NCI-H526 (cell line): ENCODE data around the gene SHC4.

ENCODE experiments used
- DNase-seq, 2 experiments: peaks; one replicate each; lab custom pipeline; 2025; lab: John Stamatoyannopoulos, UW

The SHC4 gene

DNA sequence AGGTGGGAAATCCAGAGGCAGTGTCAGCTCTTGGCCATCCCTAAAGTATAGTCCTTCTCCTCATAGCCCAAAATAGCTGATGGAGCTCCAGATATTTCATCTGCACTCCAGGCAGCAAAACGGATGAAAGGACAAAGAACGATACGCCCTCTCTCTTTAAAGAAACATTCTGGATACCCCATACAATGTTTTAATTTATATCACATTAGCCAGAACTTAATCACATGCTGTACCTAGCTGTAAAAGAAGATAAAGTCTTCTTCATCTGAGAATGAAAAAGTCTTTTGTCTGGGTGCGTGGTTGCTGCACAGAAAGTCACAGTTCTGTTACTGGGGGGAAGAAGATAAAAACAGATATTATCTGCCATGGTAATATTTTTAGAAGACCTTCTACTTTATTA is 4.3 kb upstream of the SHC4 start:
- DNase-seq: no peak

GRCh38 chr15:48967336-48967735 is 3.6 kb upstream of the SHC4 start:
- no peak for DNase-seq

DNA sequence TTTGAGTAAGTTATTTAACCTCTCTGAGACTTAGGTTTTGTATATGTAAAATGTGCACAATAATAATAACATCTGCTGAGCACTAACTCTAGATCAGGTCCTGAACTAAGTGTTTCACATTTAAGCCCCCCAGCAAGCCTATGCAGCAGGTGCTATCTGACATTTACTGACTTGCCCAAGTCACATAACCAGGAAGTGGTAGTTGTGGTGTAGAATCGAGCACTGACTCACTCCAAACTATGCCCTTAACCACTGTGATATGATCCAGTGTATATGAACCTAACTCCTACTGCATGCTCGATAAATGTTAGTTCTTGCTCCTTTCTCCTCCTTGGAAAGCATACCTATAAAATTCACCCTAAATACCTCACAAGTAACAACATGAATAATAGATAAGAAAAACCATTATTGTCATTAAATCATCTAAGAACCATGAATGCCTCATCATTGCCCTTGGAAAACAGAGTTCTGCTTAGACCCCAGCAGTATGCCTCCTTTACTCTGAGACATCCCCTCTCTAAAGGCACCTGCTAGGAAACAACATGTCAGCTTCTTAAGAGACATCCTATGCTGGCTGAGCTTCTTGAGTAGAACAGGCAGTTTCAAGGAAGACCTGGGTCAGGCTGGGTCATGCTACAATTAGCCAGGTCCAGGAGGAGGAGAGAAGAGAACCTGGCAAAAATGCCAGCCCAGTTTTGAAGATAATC is 3.0 kb upstream of the SHC4 start:
- DNase-seq: no peak

- peak in 1 of 2 experiments; percentile 34 for DNase-seq
These were observed 2.3 kb upstream of the SHC4 start for GRCh38 chr15:48965972-48966371.

GRCh38 chr15:48964898-48965297 is 1.2 kb upstream of the SHC4 start:
- no peak for DNase-seq

DNA sequence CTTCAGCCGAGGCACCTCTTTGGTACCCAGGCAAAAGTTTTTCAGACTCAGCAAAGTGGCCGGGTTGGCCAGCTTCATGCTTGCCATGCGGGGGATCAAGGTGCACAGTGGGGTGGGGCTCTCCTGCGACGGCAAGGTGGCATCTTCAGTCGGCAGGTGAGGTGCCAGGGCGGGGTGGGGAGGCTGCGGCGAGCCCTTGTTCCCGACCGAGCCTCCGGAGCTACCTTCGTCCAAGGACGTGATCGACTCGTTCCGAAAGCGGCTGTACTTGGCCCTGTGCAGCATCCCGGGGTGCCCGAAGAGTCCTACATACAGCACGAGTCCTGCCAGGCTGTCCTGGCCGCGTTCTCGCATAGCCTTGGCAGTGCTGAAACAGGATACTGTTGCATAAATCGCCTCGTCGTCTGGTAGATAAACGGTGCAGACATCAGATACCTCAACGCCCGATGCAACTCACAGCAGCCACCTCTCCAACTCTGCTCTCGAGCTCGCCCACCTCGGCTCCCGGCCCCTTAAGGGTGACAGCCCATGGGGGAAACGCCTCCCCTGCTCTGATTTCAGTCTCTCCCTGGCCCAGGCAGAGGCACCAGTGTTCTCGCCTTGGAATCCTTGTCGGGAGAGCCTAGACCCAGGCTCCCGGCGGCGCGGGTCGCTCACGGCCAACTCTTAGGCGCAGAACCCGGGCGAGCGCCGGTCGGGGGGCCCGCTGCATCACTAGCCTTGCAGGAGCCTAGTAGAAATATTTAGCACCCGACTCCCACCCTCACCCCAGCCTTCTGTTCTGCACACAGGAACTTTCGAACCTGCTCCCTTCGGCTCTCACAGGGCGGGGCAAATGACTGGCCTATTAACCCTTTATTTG is 826 bp downstream of the SHC4 start:
- DNase-seq: peak; percentile 36 to 82

DNA sequence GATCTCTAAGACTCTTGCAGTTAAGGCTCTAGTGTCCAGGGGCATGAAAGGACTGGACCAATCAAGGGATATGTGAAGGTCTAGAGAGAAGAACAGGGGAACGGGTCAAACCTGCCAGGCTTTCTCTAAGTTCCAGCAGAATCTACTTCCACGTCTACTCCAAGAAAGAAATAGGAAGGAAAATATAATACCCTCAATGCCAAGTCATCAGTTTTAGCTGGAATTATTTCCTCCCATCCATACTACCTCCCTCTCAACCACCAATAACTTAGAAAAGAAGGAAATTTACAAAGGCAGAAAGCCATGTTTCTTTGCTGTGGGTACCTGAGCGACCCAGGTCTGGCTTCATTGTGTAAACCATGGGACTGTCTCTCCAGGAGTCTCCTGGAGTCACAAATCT is 7.8 kb downstream of the SHC4 start:
- DNase-seq: no peak

GRCh38 chr15:48955370-48955769 is 8.3 kb downstream of the SHC4 start:
- DNase-seq: no peak

- DNase-seq: no peak
These were observed 9.2 kb downstream of the SHC4 start for GRCh38 chr15:48954538-48954937.

GRCh38 chr15:48946840-48947187 is 16.9 kb downstream of the SHC4 start:
- DNase-seq: no peak

GRCh38 chr15:48946074-48946839 is 17.5 kb downstream of the SHC4 start:
- no peak for DNase-seq

- no peak for DNase-seq
These were observed 18.3 kb downstream of the SHC4 start for GRCh38 chr15:48945386-48945785.

GRCh38 chr15:48941904-48942303 is 21.8 kb downstream of the SHC4 start:
- DNase-seq: no peak

GRCh38 chr15:48940508-48940907 is 23.2 kb downstream of the SHC4 start:
- no peak for DNase-seq

DNA sequence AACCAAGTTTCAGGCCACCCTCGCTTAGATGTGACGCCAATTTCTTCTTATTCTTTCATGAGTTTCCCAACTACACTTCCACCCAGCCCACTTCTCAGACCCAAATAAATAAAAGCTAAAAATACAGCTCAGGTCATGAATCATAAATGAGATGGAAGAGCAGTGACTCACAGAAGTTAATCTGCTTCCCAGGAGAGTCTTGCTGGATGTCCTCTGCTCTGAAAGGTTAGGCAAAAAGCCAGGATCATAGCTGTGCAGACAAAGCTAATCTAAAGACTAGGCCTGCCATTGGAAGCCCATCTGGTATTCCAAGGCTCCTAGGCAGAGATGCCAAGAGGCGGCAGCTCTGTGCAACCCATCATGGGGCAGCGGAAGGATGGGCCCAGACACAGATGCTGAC is 24.1 kb downstream of the SHC4 start:
- DNase-seq: no peak

DNA sequence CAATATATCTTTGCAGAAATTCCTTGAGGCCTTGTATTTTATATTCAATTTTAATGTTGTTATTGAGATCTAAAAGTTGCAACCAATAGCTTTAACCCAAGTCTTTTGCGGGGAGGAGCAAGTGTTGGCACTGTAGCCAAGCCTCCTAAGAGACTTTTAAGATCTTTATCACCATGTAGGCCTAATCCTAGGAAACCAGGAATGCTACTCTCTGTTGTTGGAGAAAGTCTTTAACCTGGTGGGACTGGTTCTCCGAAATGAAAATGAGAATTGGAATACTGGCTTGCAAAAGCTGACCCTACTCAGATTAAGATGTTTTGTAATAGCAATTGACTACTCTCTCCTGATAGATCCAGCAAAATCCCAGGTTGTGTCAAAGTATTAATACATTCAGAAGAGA is 25.8 kb downstream of the SHC4 start:
- no peak for DNase-seq

- DNase-seq: no peak
These were observed 27.1 kb downstream of the SHC4 start for GRCh38 chr15:48936666-48937065.

DNA sequence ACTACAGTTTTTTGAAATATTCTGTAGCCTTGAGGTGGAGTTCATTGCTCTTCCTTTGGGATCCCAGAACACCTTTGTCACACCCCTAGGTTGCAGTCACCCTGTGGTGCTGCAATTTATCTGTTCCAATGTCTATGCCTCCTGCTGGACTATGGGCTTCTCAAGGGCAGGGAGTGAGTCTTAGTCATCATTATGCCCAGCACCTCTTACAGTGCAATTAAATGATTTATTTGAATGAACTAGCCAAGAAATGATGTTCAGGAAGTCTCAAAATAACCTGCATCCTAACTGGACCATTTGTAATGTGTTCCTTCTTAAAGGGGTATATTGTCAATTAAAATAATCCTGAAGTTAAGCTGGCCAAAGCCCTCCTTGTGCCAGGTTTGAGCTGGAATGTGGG is 28.5 kb downstream of the SHC4 start:
- no peak for DNase-seq

DNA sequence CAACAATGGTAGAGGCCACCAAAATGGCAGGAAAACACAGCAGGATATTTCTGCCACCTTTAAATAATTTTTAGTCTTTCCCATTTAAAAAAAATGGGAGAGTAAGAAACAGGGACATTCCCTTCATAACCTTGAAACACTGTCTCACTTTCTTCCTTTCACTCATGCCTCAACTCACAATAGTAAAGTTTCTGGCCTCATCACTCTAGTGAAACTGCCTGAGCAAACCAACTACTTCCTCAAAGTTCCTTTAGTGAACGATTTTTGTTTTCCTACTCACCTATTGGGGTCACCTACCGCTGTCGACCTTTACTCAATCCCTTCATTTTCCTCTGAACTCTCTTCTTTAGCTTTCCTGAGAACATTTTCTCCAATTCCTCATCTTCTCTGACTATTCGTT is 33.0 kb downstream of the SHC4 start:
- no peak for DNase-seq

GRCh38 chr15:48929661-48930060 is 34.1 kb downstream of the SHC4 start:
- no peak for DNase-seq

GRCh38 chr15:48928877-48929538 is 34.7 kb downstream of the SHC4 start:
- no peak for DNase-seq

DNA sequence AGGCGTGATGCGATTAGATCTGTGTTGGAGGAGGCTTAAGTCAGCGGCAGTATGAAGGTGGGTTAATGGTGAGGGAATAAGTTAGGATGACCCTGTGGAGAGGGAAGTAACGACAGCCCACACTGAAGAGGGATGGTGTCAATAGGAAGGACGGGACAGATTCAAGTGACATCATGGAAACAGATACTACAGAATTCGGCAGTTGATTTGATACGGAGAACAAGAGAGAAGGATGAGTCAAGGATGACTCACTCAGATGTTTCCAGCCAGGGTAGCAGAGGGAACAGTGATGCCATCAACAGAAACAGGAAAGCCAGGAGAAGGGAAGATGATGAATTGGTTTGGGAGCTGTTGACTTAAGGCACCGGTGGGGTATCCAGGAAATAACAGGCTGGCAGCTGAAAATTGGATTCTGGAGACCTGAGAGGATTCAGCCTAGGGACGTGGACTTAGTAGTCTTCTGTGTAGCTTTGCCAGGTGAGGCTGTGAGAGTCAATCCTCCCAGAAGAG is 38.0 kb downstream of the SHC4 start:
- DNase-seq: no peak
